ENCODE data around the gene COPS2.

COPS2 gene

DNA sequence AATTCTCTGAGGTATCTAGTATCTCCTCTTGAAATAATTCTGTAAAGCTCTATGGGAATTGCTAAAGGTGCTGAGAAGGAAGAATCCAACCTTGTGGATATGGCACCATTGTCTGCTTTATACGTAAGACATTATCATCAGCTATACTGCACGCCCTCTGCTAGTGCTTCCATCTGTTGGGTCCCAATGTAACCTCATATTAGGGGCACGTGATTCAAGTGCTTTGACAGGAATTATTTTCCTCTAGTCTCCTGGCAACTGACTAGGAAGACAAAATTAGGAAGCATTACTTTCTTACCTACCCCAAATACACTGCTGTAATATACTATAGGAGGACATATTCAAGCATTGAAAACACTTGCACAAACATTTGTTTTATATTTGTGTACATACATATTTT is 24.0 kb downstream of the COPS2 start:
- DNase-seq (ENCODE audit: low read depth in 2 of 2), result no peak
- TF ChIP-seq, protein P1, sequence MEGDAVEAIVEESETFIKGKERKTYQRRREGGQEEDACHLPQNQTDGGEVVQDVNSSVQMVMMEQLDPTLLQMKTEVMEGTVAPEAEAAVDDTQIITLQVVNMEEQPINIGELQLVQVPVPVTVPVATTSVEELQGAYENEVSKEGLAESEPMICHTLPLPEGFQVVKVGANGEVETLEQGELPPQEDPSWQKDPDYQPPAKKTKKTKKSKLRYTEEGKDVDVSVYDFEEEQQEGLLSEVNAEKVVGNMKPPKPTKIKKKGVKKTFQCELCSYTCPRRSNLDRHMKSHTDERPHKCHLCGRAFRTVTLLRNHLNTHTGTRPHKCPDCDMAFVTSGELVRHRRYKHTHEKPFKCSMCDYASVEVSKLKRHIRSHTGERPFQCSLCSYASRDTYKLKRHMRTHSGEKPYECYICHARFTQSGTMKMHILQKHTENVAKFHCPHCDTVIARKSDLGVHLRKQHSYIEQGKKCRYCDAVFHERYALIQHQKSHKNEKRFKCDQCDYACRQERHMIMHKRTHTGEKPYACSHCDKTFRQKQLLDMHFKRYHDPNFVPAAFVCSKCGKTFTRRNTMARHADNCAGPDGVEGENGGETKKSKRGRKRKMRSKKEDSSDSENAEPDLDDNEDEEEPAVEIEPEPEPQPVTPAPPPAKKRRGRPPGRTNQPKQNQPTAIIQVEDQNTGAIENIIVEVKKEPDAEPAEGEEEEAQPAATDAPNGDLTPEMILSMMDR (IDR thresholded peaks at IDR 0.05; ENCODE audit: low read depth, low read length), result no peak
- no peak overlapping the region for H3K4me3 ChIP-seq (replicated peaks in 1 of 2; ENCODE audit: low read depth in 2 of 2, low read length in 2 of 2)

DNA sequence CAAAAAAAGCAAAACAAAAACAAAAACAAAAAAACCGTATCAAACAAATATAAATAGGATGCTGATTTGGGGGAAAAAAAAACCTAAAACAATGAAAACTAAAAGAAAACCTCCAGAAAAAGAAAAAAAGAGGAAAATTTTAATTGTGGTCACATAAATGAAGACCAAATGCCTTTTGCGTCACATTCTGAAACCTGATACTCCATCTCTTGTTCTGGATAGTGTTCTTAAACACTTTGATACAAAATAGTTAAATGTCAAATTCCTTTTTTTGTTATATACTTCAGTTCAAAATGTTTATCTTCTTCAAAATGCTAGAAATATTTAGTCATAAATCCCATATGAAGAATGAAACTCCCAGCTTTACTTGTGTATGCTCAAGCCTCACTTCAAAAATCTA is 31.0 kb downstream of the COPS2 start:
- TF ChIP-seq, protein P1 (IDR thresholded peaks at IDR 0.05; ENCODE audit: low read depth, low read length), result no peak
- no peak for DNase-seq (ENCODE audit: low read depth in 2 of 2)
- H3K4me3 ChIP-seq (replicated peaks in 1 of 2; ENCODE audit: low read depth in 2 of 2, low read length in 2 of 2), result no peak overlapping the region

- no peak for DNase-seq (ENCODE audit: low read depth in 2 of 2)
- TF ChIP-seq, protein P1 (IDR thresholded peaks at IDR 0.05; ENCODE audit: low read depth, low read length), result no peak
- no peak overlapping the region for H3K4me3 ChIP-seq (replicated peaks in 1 of 2; ENCODE audit: low read depth in 2 of 2, low read length in 2 of 2)
These were observed 32.8 kb downstream of the COPS2 start for GRCh38 chr15:49122541-49123062.

DNA sequence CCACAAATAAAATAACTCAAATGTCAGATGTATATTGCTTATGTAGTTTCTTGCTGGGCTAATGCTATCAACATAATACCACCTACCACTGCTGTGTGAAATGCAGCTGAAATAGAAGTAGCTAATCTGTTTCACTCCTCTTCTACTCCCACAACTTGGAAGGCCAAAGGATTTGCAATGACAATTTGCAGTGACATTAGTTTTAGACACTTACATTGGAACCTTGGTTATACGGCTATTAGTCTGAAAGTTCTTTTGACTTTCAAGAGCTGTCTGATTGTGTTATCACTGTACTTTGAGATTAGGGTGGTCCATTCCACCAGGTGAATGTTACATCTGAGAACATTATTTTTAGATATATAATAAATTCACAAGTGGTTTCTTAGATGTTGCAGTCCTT is 33.5 kb downstream of the COPS2 start:
- no peak overlapping the region for H3K4me3 ChIP-seq (replicated peaks in 1 of 2; ENCODE audit: low read depth in 2 of 2, low read length in 2 of 2)
- TF ChIP-seq, protein P1 (IDR thresholded peaks at IDR 0.05; ENCODE audit: low read depth, low read length), result no peak
- no peak for DNase-seq (ENCODE audit: low read depth in 2 of 2)

DNA sequence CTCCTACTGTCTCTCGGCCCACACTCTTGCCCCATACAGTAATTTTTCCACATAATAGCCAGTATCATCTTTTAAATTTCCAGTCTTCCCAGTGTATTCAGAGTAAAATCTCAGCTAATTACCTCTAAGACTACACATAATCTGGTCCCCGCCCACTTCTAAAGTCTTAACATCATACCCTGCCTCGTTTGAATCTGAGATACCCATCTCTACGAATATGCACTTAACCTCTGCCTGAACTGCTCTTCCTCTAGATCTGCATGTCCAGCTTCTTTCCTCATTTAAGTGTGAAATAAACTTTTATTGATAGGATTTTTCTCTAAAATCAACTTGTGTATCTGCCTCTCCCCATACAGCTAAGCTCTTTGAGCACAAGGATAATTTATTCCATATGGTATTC is 34.6 kb downstream of the COPS2 start:
- TF ChIP-seq, protein P1 (IDR thresholded peaks at IDR 0.05; ENCODE audit: low read depth, low read length), result no peak
- no peak for DNase-seq (ENCODE audit: low read depth in 2 of 2)
- no peak overlapping the region for H3K4me3 ChIP-seq (replicated peaks in 1 of 2; ENCODE audit: low read depth in 2 of 2, low read length in 2 of 2)

- TF ChIP-seq, protein P1 (IDR thresholded peaks at IDR 0.05; ENCODE audit: low read depth, low read length), result no peak
- no peak for DNase-seq (ENCODE audit: low read depth in 2 of 2)
- no peak overlapping the region for H3K4me3 ChIP-seq (replicated peaks in 1 of 2; ENCODE audit: low read depth in 2 of 2, low read length in 2 of 2)
These were observed 39.1 kb downstream of the COPS2 start for GRCh38 chr15:49116108-49116857.
